ENCODE data around the gene GRIA4.

DNA sequence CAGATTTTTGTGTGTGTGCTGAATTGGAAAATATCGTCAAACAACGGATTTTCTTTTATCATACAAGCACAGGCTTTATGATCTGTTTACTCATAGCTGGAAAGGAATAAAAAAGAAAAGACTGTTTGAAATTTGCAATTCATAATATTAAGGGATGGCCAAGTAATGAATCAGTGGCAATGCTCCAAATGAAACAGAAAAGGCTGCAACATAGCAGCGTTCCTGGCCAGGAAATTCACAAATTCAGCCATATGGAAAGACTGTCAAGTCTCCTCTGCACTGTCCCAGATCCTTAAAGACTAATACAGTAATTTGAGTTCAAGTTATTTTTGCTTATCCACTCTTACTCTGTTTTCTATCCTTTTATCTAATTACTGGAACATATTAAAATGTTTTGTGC is 313.9 kb downstream of the GRIA4 start:
- no peak for TF ChIP-seq TAF1 (IDR thresholded peaks at IDR 0.05; ENCODE audit: borderline replicate concordance, insufficient read depth, low read length)
- TF ChIP-seq, protein P1, sequence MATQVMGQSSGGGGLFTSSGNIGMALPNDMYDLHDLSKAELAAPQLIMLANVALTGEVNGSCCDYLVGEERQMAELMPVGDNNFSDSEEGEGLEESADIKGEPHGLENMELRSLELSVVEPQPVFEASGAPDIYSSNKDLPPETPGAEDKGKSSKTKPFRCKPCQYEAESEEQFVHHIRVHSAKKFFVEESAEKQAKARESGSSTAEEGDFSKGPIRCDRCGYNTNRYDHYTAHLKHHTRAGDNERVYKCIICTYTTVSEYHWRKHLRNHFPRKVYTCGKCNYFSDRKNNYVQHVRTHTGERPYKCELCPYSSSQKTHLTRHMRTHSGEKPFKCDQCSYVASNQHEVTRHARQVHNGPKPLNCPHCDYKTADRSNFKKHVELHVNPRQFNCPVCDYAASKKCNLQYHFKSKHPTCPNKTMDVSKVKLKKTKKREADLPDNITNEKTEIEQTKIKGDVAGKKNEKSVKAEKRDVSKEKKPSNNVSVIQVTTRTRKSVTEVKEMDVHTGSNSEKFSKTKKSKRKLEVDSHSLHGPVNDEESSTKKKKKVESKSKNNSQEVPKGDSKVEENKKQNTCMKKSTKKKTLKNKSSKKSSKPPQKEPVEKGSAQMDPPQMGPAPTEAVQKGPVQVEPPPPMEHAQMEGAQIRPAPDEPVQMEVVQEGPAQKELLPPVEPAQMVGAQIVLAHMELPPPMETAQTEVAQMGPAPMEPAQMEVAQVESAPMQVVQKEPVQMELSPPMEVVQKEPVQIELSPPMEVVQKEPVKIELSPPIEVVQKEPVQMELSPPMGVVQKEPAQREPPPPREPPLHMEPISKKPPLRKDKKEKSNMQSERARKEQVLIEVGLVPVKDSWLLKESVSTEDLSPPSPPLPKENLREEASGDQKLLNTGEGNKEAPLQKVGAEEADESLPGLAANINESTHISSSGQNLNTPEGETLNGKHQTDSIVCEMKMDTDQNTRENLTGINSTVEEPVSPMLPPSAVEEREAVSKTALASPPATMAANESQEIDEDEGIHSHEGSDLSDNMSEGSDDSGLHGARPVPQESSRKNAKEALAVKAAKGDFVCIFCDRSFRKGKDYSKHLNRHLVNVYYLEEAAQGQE (IDR thresholded peaks at IDR 0.05; ENCODE audit: insufficient read depth in 1 of 2, low read depth in 2 of 2, low read length in 2 of 2): no peak
- no peak for TF ChIP-seq SIN3A (IDR thresholded peaks at IDR 0.05; ENCODE audit: borderline replicate concordance, insufficient read depth, low read length)
- TF ChIP-seq FOXP2 (optimal IDR thresholded peaks at IDR 0.05; ENCODE audit: borderline replicate concordance, extremely low read depth, extremely low read length, insufficient read depth): no peak
- no peak for TF ChIP-seq POLR2AphosphoS5 (IDR thresholded peaks at IDR 0.05; ENCODE audit: low read depth, low read length)

Data from PFSK-1 (cell line).